MV-4-11 (cell line): ENCODE results near the gene BEGAIN.
A peak's percentile ranks its signal among the peaks of the same experiment; 100 is the strongest.

ENCODE experiments used
- DNase-seq: peaks from one replicate; lab custom pipeline; 2025; lab: John Stamatoyannopoulos, UW

BEGAIN gene

DNA sequence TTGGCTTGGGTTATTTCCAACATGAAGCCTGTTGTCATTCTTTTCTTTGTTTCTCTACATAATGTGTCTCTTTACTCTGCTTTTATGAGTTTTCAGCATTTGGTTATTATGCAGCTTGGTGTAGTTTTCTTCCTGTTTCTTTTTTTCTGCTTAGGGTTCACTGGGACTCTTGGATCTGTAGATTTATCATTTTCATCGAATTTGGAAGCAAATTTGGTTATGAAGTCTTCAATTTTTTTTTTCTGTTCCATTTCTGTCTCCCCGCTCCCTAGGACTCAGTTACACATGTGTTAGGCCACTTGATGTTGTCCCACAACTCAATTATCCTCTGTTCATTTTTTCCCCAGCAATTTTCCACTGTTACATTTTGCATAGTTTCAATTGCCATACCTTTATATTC lies 13.8 kb upstream of the BEGAIN start:
- DNase-seq, result no peak

DNA sequence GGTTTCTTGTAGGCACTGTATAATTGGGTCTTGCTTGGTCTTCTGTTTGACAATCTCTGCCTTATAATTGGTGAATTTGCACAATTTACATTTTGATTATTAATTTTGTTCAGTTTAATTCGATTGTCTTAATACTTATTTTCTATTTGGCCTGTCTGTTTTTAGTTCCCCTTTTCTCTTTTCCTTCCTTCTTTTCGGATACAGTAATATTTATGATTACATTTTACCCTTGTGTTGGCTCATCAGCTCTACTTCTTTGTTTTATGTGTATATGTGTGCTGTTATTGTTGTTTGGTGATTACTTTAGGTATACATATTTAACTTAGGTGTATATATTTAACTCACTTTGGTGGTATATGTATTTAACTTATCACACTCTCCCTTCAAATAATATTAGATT lies 12.8 kb upstream of the BEGAIN start:
- peak; percentile 30 for DNase-seq

DNA sequence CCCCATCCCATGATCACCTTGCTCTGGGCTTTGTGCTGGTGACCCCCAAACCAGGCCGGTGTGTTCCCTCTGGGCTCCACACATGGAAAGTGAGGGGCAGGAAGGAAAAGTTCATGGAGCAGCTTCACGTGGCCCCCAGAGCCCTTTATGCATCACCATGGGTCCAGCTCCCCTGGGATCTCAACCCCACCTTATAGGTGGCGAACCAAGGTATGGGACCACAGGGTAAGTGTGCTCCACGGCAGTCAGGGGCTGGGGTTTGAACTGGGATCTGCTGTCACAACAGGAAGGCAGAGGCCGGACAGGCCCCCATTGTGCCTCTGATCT lies 7.4 kb upstream of the BEGAIN start:
- DNase-seq, result no peak

DNA sequence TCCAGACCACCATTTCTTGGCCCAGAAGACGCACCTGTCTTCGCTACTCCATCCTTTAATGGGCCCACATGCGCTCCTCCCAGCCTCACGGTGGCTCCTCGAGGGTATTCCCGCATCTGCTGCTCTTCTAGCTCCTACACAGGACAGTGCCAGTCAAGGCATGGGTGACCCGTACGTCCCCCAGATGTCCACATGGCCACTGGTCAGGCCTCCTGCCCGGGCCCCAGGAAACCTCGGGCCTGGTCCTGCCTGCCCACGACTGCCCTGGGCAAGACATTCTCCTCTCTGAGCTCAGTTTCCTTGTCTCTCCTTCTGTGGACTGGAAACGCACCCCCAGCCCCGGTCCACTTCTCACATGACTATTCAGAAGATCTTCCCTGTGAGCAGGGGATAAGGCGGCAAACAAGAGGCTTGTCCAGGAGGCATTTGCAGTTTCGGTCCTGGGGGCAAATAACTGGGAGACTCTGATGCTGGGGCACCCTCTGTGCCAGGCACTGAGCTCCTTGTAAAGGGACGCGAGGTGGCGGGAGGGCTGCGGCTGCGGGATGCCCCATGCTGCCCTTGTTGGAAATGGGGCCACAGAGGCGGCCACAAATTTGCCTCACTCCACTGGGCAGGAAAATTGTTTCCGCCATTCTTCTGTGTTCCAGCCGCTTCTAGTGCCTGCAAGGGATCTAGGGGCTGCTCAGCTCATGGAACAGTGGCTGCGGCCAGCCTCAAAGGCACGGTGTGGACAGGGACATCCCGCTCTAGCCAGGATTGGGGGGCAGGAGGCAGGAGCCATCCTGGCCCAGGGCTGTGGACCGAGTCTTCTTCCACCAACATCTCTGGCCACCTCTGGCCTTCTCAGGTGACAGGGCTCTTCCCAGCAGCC lies 6.8 kb upstream of the BEGAIN start:
- DNase-seq, result no peak

DNA sequence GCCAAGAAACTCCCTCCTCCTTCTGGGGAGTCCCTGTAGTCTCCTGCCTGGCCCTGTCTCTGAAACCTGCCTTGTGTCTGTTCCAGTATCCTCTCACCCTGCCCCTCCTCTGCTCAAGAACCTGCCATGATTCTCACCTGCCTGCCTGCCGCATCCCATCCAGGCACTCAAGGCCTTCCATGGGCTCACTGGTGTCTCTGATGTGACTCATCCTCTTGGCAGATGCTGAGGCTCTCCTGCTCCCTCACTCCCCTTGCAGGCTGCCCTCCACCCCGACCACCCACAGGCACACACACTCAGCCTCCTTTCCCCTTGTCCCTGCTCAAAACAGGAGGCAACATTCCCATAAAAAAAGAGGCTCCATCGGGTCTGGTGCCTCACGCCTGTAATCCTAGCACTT lies 5.8 kb upstream of the BEGAIN start:
- DNase-seq, result no peak

DNA sequence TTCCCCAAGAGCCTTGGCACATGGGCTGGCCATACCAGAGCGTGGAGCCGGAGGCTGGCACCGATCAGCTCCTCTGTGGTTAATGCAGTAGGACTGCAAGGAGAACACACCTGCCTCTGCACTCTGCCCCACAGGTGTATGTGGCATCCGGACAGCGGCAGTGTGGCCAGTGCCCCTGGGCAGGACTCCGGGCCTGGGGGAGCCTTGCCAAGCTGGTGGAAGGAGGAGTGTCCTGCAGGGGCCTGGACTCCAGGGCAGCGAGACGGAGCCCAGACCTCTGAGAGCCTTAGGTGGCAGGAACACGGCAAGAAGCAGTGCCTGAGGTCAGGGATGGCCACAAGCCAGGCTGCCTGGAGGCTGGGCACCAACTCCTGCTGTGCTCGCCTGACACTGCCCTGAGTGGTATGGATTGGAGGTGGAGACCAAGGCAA lies 5.3 kb upstream of the BEGAIN start:
- DNase-seq, result no peak

DNA sequence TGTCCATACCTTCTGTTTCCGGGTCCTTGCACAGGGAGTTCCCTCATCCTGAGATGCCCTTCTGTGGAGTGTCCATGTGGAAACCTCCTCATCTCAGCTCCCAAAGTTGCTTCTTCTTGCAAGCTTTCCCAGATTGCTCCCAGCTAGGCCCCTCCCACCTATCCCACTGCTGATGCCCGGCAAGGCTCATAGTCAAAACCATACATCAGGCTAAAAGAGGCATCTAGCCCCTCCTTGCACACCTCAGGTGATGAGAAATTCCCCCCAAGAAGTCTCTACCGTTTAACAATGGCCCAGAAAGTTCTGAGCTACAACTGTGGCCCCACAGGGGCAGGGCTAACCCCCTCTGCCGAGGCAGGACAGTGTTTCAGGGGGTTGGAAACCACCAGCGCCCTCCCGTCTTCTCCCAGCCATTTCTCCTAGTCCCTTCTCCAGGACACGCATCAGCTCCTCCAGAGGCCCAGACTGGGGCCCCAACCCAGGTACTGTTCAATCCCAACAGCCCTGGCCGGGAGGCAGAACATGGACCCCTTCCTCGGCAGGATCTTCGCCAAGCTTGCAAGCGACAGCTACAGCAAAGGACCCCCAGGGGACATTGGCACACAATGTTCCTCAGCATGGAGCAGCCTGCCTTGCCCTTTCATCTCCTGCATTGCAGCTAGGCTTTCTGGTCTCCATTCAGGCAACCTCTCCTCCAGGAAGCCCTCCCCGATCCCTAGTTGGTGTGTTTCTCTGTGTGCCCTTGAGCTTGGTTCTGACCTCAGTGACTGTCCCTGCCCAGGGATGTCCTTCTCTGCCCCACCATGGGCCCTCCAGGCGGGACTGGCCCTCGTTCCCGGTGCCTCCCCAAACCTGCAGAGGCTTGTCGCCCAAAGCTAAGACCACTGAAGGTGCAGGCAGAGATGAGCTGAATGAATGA lies 4.5 kb upstream of the BEGAIN start:
- no peak for DNase-seq

DNA sequence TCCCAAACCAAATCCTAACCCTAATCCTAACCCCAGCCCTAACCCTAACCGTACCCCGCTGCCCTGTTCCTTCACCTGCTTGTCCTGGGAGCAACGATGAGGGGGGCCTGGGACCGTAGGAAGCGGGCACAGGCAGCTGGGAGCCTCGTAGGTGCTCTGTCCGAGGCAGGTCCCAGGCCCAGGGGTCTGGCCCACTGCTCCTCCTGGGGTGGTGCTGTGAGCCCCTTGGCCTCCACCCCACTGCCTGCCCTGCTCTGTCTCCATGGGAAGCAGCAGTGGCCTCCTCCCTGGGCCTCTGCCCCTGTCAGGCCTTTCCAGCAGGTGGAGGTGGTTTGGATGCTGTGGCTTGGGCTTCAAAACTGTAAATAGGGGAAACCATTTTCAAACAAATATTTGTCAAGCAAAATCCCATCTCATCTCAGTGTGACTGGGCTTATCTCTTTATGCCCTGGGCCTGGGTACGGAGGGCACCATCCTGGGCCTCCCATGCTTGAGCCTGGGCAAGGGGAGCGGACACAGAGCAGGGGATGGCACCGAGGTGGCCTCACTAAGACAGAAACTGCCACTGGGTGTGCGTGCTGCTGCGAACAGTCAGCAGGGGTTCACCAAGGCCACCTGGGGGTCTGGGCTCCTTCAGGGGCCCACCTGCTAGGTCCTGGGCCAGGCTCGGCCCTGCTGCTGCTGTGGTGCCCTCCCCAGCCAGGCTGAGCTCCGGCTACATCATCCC lies 3.7 kb upstream of the BEGAIN start:
- DNase-seq, result no peak

DNA sequence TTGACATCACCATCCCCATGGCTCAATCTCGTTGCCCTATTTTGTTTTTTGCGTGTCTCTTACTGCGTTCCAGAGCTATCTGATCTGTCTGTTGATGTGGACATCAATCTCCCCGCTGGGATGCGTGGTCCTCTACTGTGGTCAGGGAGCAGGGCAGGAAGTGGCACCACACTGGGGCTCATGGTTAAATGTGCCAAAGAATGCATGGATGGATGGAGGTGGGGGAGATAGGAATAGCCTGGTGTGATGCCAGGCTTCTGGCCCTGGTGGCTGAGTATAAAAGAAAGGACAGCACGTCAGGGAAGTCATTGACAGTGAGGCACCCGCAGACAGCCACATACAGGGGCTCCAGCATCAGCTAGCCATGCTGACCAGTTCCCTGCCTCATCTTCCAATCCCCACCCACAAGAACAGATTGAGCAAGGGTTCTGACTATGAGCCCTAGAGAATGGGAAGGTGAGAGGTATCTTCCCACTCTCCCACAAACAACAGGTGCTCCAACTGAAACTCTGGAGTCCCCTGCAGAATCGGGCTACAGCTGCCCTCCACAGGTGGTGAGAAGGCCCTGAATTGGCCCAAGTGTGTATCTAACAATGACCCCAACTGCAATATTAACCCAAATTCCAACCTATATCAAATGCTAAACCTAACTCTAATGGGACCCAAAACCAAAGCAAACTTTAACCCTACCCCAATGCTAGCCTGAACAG lies 2.7 kb upstream of the BEGAIN start:
- DNase-seq, result no peak

DNA sequence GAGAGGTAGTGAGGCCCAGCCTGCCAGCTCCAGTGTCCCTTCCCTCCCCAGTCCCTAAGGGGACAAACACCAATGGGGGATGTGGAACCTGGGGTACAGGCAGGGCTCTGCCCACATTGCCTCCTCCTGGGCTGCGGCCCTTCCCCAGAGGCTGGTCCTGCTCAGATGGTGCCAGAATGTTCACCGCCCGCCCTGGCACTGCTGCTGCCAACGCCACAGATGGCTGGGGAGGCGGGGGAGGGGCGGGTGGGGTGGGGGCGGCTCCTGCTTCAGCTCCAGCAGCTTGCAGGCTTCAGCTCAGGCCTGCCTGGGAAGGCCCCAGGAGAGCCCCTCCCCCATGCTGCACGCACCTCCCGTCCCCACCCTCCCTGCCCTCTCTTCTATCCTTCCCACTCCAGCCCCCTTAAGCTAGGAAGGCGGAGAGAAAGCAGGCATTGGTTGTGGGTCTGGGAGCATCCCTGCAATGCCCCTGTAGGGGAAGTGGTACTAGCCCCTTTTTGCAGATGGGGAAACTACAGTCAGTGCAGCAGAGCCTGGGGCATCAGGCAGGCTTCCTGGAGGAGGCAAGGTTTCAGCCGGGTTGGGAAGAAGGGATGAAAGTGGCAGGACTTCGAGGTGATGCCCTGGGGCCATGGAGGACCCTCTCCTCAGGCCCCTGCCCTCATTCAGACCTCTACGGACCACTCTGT lies 2.0 kb upstream of the BEGAIN start:
- DNase-seq, result no peak

DNA sequence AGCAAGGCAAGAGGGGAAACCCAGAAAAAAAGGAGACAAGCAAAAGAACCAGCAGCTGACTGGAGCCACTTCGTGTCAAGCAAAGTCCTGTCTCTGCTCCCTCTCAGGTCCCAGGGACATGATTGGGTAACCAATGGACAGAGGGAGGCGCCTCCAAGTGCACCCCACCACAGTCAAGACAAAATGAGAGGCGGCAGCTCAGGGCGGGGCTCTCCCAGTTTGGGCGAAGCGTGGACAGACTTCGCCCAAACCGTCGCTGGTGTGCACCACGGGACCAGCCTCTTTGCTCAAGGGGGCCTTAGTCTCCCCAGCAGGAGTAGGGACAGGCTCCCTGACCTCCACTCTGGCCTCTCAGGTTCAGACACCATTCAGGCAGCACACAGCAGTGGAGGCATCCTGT lies 1.5 kb upstream of the BEGAIN start:
- DNase-seq, result no peak

DNA sequence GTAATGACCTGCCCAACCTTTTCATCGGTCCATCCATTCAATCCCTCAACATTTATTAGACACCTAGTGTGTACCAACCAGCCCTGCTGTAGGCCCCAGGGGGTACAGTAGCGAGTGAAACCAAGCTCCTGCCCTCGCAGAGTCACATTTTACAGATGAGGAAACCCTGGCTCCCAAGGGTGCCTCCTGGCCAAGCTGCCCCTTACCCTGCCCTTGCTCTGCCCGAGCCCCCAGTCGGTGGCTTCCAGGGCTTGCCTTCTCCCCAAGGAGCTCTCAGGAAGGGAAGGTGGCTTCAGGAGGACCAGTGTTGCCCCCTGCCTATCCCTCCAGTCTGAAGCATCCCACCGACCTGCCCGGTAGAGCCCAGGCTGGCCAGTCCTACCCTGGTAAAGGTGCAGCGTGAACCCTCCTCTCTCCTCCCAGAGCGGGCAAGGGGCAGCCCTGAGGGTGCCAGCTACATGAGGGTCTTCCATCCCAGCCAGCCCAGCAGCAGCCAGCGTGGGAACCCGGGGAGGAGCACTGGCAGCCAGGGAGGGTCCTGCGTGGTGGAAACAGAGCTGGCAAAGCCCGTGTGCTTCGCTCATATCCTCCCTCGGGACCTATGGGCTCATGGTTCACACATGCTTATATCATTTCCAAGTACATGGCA lies 670 bp upstream of the BEGAIN start:
- no peak for DNase-seq

DNA sequence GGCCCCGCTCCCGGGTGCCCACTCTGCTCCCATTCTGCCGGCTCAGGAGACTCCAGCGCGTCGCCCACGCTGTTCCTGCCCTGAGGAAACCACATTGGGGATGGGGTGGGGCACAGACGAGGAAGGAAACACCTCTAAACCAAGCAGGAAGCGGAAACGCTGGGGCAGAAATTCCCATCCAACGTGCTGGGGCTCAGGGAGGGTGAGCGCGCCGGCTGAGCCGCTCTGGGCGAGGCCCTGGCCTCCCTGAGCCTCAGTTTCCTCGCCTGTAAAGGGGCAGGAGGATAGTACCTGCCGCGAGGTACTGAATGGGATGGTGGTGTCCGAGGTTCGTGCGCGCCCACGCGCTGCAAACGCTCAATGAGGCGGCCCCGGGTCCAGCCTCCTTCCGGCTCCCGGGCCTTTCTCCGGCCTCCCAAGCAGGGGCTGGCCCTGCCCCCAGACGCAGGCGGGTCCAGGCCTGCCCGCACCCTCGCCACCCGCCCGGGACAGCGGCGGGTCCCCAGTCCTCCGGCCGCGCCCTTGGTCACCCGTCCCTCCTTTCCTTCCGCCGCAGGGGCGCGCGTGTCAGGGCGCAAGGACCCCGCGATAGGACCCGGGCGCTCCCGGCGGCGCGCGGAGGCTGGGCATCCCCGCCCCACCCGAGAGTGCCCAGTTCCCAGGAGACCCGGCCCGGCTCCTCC lies 673 bp downstream of the BEGAIN start:
- no peak for DNase-seq

DNA sequence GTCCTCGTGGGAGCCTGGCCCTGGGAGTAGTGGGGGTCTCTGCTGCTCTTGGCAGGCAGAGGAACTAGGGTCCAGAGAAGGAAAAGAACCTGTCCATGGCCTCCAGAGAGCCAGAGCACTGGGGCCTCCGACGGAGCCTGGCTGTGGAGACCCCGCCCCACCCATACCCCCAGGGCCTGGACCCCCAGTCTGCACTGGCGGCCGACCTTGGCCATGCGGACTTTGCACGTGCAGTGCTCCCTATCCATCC lies 1.1 kb downstream of the BEGAIN start:
- no peak for DNase-seq

DNA sequence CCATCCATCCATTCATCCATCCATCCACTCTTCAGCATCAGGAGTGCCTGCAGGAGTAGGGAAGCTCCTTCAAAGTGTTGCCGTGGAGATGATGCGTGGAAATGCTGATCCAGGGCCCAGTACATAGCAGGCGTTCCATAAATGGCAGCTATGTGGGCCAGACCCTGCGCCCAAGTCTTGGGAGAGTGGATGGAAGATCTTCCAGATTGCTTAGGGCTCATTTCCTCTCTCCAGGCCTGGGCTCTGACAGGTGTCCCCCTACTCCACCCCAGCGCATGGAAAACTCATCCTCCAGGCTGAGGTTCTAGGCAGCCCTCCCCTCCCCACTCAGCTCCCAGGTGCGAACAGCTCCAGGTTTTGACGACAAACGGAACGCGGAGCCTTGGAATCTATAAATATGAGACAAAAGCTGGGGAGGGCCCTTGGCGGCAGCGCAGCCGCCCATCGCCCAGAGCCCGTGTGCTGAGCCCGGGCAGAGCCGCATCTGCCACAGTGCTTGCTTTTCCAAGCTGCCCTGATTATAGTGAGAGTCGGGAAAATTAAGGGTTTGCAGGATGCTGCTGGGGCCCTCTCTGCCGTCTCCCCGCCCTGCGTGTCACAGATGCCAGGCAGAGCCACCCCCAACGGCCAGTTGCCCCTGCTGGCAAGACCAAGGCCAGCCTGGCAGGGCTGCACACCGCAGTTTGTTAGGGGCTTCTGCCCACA lies 1.6 kb downstream of the BEGAIN start:
- DNase-seq, result no peak

DNA sequence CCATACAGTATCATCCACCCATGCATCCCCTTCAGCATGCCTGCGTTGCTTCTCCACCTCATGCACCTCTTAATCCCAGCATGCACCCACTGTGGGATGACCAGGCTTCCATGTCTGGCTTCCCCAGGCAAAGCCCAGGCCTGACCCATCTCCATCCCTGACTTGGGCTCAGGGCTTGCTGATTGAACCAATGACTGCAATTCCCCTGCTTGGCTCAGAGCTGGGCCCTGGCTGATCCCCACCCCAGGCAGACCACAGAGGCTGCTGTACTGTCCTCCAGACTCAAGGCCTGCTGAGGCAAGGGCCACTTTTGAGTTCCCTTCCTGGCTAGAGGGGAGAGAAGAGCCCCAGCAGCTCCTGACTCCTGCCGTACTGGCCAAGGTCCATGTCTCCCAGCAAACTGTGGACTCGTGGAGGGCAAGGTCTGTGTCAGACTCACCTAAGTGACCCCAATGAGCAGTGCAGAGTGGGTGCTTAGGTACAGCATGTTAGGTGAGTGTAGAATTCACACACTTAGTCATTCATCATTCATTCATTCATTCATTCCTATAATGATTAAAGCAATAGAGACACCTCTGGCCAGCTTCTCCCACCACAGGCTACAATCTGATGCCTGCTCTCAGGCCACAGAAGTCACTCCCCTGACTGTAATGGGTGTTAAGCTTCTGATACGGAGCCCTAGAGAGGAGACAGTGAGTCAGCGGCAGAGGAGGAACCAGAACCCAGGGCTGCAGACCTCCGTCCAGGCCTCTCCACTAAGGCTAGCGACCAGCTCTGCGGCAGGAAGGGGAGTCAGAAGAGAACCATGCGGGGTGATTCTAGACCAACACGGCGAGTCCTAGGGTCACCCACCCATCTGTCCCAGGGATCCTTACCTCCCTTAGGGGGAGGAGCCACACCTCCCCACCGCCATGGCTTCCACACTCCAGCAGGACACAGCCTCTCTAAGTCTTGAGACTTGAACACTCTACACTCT lies 2.9 kb downstream of the BEGAIN start:
- no peak for DNase-seq

DNA sequence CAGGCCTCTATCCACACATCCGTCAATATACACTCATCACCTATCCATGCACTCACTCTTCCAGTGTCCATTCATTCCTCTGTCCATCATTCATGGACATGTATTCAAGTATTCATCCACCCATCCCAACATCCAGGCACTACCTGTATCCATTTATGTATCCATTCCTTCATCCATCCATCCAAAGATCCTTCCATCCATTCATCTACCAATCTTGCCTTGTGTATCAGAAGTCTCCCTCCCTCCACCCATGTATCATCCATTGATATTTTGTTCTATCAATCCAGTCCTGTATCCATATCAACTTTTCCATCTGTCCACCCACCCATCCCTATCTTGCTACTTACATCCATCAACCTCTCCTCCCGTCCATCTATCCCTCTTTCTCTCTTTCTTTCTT lies 4.0 kb downstream of the BEGAIN start:
- DNase-seq, result no peak

DNA sequence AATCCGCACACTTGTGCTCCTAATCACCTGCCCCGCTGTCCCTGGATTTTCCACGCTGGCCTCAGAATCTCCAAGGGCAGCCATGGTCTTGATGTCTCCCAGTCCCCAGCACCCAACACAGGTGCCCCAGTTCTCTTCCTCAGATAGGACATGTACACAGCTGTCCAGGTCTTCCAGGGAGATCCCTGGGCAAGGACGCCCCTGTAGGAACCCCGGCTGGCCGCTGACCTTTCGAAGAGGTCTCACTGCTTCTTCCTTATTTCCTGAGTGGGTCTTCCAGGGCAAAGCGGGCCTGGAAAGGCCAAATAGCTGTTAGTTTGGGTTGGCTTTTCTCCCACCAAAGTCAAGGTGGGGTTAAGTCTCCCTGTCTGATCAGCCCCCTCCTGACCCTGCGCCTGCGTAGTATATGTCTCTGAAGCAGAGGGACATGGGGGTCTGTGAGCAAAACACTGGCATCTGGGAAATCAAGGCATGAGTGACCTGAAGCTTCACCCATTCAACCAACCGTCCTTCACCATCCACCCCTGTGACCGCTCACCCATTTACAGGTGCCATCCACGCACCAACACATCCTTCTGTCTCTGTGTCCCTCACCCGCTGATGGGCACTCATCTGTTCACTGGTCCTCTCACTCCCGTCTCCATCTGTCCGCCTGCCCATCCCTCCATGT lies 4.6 kb downstream of the BEGAIN start:
- DNase-seq, result no peak
